Measurements from ENCODE around the gene ZSCAN1. TPM values are rescaled to one million over a fixed set of nuclear protein-coding genes. Genes with fewer than 3 reads are reported as not detected.
"Not testable (repeated sequence)": the region's sequence is repeated elsewhere in the genome, so short reads cannot be mapped to it uniquely, and the experiment has no call there.

The ZSCAN1 gene
- not detected for total RNA-seq

- no peak for DNase-seq
Measured at GRCh38 chr19:58033741-58034476, at the start of gene ZSCAN1. ZSCAN1 (plus strand) TSS chr19:58034025; CDS start chr19:58037837, 3,812 bp downstream.

- no peak for DNase-seq
Measured at GRCh38 chr19:57992841-57993240, 41.0 kb upstream of the ZSCAN1 start.

- no peak for DNase-seq
Measured at GRCh38 chr19:58000677-58001076, 33.1 kb upstream of the ZSCAN1 start.

- DNase-seq = no peak
Measured at GRCh38 chr19:58001895-58002369, 31.9 kb upstream of the ZSCAN1 start.

GRCh38 chr19:58002384-58003173, 31.2 kb upstream of the ZSCAN1 start, which contains the start of gene ZNF606:
ZNF606 (minus strand) TSS chr19:58002820; CDS start chr19:58001319, 1,501 bp downstream.
- peak; percentile 74 for DNase-seq

GRCh38 chr19:58003174-58003828, 30.5 kb upstream of the ZSCAN1 start:
- DNase-seq = no peak

- DNase-seq = no peak
Measured at GRCh38 chr19:58007285-58007684, 26.5 kb upstream of the ZSCAN1 start.

- not testable (repeated sequence) for DNase-seq
Measured at GRCh38 chr19:58008877-58009276, 24.9 kb upstream of the ZSCAN1 start.

- no peak for DNase-seq
Measured at GRCh38 chr19:58009301-58009665, 24.5 kb upstream of the ZSCAN1 start.

- peak; percentile 32 for DNase-seq
Measured at GRCh38 chr19:58009666-58010301, 24.0 kb upstream of the ZSCAN1 start.

GRCh38 chr19:58010507-58010906, 23.3 kb upstream of the ZSCAN1 start:
- DNase-seq = no peak

GRCh38 chr19:58014141-58014540, 19.7 kb upstream of the ZSCAN1 start:
- DNase-seq = no peak

GRCh38 chr19:58020129-58020528, 13.7 kb upstream of the ZSCAN1 start:
- no peak for DNase-seq

- DNase-seq = peak; percentile 15
Measured at GRCh38 chr19:58021541-58022282, 12.1 kb upstream of the ZSCAN1 start.

- DNase-seq = no peak
Measured at GRCh38 chr19:58022283-58022660, 11.6 kb upstream of the ZSCAN1 start.

GRCh38 chr19:58024661-58025060, 9.2 kb upstream of the ZSCAN1 start:
- no peak for DNase-seq

- DNase-seq = no peak
Measured at GRCh38 chr19:58034477-58034793, 610 bp downstream of the ZSCAN1 start.

- DNase-seq = no peak
Measured at GRCh38 chr19:58035863-58036262, 2.0 kb downstream of the ZSCAN1 start.

- no peak for DNase-seq
Measured at GRCh38 chr19:58037927-58038687, 4.3 kb downstream of the ZSCAN1 start.

- DNase-seq = no peak
Measured at GRCh38 chr19:58038688-58039204, 4.9 kb downstream of the ZSCAN1 start.
